Transverse colon (tissue), 3 donors: ENCODE results near the gene NLGN2.

ENCODE experiments used
- CTCF ChIP-seq, 5 experiments: fragments of 200-600 bp in 3 of 5; fragments of 450-650 bp in 2 of 5; sonication (generic) in 3 of 5; IDR thresholded peaks; 1 replicate in 2 of 5; 2 replicates in 3 of 5; pipeline ENCODE4 v1.5.1; 2016 to 2017; ENCODE audit warnings: antibody characterized with exemption in 5 of 5, inconsistent platforms in 3 of 5, mild to moderate bottlenecking in 2 of 5, moderate library complexity in 1 of 5
- EP300 ChIP-seq: sonication (generic); formaldehyde crosslinking; IDR thresholded peaks from one replicate; pipeline ENCODE4 v1.6.1; 2017; ENCODE audit warnings: antibody characterized with exemption, low read depth

GRCh38 chr17:7439462-7440112 is 31.9 kb downstream of the NLGN2 start, which contains the start of gene FGF11:
- TF ChIP-seq EP300 = no peak
- TF ChIP-seq CTCF (IDR thresholded peaks at IDR 0.05) = no peak
